HuH-7 (cell line): Measurements from ENCODE around the gene PLPP2.
"Not testable (repeated sequence)": the region's sequence is repeated elsewhere in the genome, so short reads cannot be mapped to it uniquely, and the experiment has no call there.

ENCODE experiments used
- DNase-seq: peaks from one replicate; pipeline ENCODE4 v3.0.0; 2011; ENCODE audit warnings: low spot score

The PLPP2 gene

DNA sequence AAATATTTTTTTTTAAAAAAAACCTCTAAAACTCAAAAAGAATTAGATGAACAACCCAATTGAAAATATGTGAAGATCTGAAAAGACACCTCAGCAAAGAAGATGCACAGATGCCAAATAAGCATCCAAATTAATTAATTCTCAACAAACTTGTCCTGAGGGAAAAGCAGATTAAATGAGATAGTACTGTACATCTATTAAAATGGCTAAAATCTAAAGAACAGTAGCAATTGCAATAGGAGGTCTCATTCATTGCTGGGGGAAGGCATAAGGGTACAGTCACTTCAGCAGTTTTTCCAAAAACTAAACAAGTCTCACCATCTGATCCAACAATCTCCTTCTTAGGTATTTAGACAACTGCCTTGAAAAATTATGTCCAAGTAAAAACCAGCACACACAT, 22.0 kb downstream of the PLPP2 start:
- no peak for DNase-seq

DNA sequence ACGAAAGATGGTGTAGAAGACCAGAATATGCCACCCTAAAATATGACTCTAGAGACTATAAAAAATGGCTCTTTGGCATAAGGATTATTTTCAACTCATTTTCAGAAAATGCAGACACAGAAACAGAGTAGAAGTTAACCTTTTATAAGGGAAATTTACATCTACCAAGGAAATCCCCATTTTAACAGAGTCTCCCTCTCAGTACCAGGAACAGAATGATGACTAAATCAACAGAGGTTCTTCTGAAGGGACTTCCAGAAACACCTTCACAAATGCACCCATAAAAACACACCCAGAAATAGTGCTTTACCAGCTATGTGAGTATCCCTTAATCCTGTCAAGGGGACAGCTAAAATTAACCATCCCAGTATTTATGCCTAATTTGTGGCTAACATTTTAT, 29.1 kb downstream of the PLPP2 start:
- DNase-seq: no peak

DNA sequence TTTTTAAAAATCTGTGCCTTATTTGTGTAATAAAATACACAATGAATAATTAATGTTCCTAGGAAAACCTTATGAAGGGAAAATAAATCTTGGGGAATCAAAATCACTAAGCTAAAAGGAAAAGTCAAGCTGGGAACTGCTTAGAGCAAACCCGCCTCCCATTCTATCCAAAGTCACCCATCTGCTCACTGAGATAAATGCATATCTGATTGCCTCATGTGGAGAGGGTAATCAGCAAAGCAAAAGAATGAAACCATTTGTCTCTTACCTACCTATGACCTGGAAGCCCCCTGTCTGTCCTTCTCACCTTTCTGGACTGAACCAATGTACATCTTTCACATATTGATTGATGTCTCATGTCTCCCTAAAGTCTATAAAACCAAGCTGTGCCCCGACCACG, 34.4 kb downstream of the PLPP2 start:
- not testable (repeated sequence) for DNase-seq

DNA sequence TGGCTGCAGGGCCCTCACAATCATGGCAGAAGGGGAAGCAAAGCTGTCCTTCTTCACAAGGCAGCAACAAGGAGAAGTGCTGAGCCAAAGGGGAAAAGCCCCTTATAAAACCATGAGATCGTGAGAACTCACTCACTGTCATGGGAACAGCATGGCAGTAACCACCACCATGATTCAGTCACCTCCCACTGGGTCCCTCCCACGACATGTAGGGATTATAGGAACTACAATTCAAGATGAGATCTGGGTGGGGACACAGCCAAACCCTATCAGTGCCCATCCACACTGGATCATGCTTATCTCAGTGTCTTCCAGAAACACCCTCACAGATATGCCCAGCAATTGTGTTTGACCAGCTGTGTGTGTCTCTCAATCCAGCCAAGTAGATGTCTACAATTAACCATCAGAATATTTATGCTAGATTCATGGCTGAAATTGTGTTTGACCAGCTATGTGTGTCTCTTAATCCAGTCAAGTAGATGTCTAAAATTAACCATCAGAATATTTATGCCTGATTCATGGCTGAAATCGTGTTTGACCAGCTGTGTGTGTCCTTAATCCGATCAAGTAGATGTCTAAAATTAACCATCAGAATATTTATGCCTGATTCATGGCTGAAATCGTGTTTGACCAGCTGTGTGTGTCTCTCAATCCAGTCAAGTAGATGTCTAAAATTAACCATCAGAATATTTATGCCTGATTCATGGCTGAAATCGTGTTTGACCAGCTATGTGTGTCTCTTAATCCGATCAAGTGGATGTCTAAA, 38.6 kb downstream of the PLPP2 start:
- not testable (repeated sequence) for DNase-seq

DNA sequence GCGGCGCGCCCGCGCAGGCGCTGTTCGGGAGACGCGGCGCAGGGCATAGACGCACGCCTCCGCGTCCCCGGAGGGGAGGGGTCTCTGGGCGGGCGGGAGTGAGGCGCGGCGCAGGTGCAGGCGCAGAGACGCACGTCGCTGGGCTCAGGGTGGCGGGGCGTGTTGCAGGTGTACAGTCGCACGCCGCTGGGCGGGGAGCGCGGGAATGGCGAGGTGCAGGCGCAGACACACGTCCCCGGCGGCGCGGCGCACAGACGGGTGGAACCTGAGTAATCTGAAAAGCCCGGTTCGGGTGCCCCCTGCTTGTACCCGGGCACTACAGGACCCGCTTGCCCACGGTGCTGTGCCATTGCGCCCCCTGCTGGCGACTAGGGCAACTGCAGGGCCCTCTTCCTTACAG, 44.7 kb downstream of the PLPP2 start:
- DNase-seq: no peak

DNA sequence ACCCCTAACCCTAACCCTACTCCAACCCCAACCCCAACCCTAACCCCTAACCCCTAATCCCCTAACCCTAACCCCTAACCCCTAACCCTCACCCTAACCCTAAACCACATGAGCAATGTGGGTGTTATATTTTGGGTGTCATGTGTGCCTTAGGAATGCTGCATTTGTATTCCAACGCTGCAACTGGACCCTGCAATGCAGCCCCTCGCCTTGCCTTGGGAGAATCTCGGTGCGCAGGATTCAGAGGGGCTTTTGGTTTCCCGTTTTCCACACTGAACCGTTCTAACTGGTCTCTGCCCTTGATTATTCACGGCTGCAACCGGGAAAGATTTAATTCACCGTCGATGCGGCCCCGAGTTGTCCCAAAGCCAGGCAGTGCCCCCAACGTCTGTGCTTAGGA, 45.3 kb downstream of the PLPP2 start:
- not testable (repeated sequence) for DNase-seq

DNA sequence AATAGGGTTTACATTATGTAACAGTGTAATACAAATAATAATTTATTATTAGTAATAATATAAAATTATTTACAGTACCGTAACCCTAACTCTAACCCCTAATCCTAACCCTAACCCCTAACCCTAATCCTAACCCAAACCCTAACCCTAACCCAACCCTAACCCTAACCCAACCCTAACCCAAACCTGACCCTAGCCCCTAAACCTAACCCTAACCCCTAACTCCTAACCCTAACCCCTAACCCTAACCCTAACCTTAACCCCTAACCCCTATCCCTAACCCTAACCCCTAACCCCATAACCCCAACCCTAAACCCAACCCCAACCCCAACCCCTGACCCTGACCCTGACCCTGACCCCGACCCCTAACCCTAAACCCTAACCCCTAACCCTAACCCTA, 45.7 kb downstream of the PLPP2 start:
- no peak for DNase-seq
